Left lobe of liver (tissue), 2 donors: ENCODE measurements around the gene PPIP5K1. TPM values are rescaled to one million over a fixed set of nuclear protein-coding genes. Genes with fewer than 3 reads are reported as not detected.
"Not testable (repeated sequence)": the region's sequence is repeated elsewhere in the genome, so short reads cannot be mapped to it uniquely, and the experiment has no call there.

Source experiments
- ATAC-seq: fragments of 200-7000 bp; cut with Tn5 transposase; one replicate; pipeline ENCODE4 v1.9.1; 2020; ENCODE audit warnings: mild to moderate bottlenecking, moderate library complexity
- DNase-seq: peaks from one replicate; pipeline ENCODE4 v3.0.0-alpha.2; 2020; ENCODE audit warnings: low spot score
- total RNA-seq: library from RNA; stranded (reverse); gene quantifications from one replicate; pipeline ENCODE4 v1.2.1, GENCODE V29; 2021
- donor health status: DM: no; HTN: no; CAD: no; lungs with moderate emphysema.
- donor health status: DM: no; HTN: yes; CAD: no.

PPIP5K1 gene
- 20.6 TPM for total RNA-seq

- DNase-seq: not testable (repeated sequence)
Observed at GRCh38 chr15:43589778-43590466, at the start of gene PPIP5K1. Gene PPIP5K1, minus strand, starts transcription at chr15:43590208. Its CDS starts 5,704 bp downstream, at chr15:43584504.

GRCh38 chr15:43638464-43639204 is 48.6 kb upstream of the PPIP5K1 start:
- not testable (repeated sequence) for DNase-seq, ATAC-seq

More at GRCh38 chr15:43589778-43590466, at the start of gene PPIP5K1:
- peak; percentile 99 for ATAC-seq

- ATAC-seq, DNase-seq: not testable (repeated sequence)
Observed at GRCh38 chr15:43626937-43627336, 36.9 kb upstream of the PPIP5K1 start.

- DNase-seq (no peak), ATAC-seq (no peak)
Observed at GRCh38 chr15:43625106-43625505, 35.1 kb upstream of the PPIP5K1 start.

DNA sequence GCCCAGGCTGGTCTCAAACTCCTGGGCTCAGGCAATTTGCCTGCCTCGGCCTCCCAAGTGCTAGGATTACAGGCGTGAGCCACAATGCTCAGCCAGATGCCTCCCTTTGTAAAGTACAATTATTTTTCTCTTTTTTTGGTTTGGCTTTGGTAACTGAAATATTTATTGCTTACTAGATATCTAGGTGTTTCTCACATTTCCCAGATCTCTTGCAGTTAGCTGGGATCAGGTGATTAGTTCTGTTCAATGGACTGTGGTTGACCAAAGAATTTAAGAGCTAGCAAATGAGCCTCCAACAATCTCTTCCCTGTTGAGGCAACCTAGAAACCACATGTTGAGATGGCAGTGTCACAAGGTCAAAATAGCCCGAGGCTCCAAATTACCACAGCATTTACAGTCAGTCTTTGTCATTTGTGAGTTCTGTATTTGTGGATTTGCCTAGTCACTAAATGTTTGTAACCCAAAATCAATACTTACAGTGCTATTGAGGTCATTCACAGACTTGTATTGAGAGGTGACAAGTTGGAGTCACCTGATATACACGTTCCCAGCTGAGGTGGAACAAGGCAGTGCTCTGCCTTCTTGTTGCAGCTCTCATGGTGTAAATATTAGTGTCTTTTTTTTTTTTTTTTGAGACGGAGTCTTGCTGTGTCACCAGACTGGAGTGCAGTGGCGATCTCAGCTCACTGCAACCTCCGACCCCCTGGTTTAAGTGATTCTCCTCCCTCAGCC is 32.2 kb upstream of the PPIP5K1 start:
- ATAC-seq: peak; percentile 49

DNA sequence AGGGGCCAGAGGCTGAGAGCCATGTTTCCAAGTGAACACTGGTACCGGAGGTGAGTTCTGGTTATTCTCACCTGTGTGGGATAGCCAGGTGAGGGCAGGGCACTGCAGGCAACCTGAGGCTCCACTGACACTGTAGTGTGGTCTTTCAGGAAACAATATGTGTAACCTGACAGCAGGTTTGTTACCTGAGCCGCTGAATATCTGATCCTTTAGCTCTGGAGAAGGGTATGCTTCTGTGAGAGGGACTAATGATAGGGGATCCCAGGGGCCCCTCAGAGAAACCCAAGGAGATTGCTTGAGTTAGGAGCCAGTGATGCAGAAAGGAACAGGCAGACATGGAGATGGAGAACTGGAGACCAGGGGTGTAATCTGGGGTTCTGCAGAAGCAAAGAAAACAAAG is 28.7 kb upstream of the PPIP5K1 start, which contains the start of gene STRC:
STRC (minus strand) TSS at position 101 of the 400 bp plus-strand sequence; CDS start at position 23, 78 bp downstream.
- DNase-seq: not testable (repeated sequence)

More for the DNA sequence above, 32.2 kb upstream of the PPIP5K1 start:
- not testable (repeated sequence) for DNase-seq

GRCh38 chr15:43617750-43618149 is 27.7 kb upstream of the PPIP5K1 start:
- ATAC-seq, DNase-seq: not testable (repeated sequence)

More for the DNA sequence above, 28.7 kb upstream of the PPIP5K1 start, which contains the start of gene STRC:
- not testable (repeated sequence) for ATAC-seq

- ATAC-seq, DNase-seq: not testable (repeated sequence)
Observed at GRCh38 chr15:43602233-43602632, 12.2 kb upstream of the PPIP5K1 start.

GRCh38 chr15:43600200-43600599 is 10.2 kb upstream of the PPIP5K1 start:
- DNase-seq, ATAC-seq: not testable (repeated sequence)

GRCh38 chr15:43599131-43599530 is 9.1 kb upstream of the PPIP5K1 start:
- ATAC-seq, DNase-seq: not testable (repeated sequence)

GRCh38 chr15:43593328-43594190 is 3.6 kb upstream of the PPIP5K1 start, which contains the start of gene CKMT1B:
Gene CKMT1B, plus strand, starts transcription at chr15:43594027. Its CDS starts 192 bp downstream, at chr15:43594219.
- DNase-seq: not testable (repeated sequence)
- peak; percentile 27 for ATAC-seq

GRCh38 chr15:43592841-43593240 is 2.8 kb upstream of the PPIP5K1 start:
- not testable (repeated sequence) for DNase-seq, ATAC-seq

- ATAC-seq, DNase-seq: not testable (repeated sequence)
Observed at GRCh38 chr15:43574607-43575006, 15.4 kb downstream of the PPIP5K1 start.

DNA sequence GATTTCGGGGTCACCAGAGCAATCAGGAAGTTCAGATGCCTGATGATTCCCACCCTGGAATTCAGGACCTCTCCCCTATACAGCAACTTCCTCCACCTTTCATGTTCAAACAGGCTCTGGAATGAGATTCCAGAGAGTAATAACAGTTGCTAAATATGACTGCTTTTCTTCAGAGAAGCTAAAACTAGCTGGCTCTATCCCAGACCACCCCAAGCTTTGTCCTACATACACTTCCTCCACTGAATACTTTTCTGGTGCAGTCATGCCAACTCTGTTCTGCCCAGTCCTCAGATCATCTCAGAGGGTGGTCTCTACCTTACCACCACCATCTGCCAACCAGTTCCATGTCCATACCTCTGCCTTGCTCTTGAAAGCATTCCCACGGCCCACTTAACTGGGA is 23.4 kb downstream of the PPIP5K1 start:
- ATAC-seq: not testable (repeated sequence)

GRCh38 chr15:43563793-43564192 is 26.2 kb downstream of the PPIP5K1 start:
- not testable (repeated sequence) for DNase-seq, ATAC-seq

More for the DNA sequence above, 23.4 kb downstream of the PPIP5K1 start:
- DNase-seq: not testable (repeated sequence)

DNA sequence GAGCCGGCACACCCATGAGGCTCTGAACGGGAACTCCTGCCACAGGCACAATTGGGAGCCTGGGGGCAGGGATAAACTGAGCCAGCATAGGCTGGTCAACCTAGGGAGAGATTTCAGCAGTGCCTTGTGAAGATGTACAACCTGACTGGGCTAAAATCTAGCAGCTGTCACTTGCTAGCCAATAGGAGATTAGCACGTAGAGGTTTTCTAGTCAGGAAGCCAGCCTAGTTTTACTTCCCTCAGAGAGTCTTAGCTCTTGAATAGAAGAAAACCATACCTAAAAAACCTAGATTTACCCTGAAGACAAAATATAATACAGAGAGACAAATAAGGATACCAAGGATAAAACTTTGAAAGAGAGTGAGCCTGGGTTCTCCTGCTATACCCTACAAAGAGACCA is 27.3 kb downstream of the PPIP5K1 start:
- not testable (repeated sequence) for ATAC-seq, DNase-seq

- no peak for DNase-seq
- ATAC-seq: no peak
Observed at GRCh38 chr15:43552986-43553385, 37.0 kb downstream of the PPIP5K1 start.

DNA sequence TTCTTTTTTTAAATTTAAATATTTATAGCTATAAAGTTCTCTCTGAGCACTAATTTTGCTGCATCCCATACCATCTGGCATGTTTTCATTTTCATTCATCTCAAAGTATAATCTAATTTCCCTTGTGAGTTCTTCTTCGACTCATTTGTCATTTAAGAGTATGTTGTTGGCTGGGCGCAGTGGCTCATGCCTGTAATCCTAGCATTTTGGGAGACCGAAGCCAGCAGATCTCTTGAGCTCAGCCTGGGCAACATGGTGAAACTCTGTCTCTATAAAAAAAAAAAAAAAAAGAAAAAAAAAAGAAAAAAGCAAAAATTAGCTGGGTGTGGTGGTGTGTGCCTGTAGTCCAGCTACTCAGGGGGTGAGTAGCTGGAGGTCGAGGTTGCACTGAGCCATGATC is 37.8 kb downstream of the PPIP5K1 start:
- ATAC-seq (no peak), DNase-seq (no peak)

- ATAC-seq (no peak), DNase-seq (no peak)
Observed at GRCh38 chr15:43550527-43551363, 39.3 kb downstream of the PPIP5K1 start.
